Measurements from ENCODE around the gene BCAN.
A peak's percentile ranks its signal among the peaks of the same experiment; 100 is the strongest.

Gene BCAN

GRCh38 chr1:156667610-156667967 is 25.7 kb downstream of the BCAN start:
- H3K36me3 ChIP-seq, result peaks cover 10% of the 10 kb centered on the region
- no peaks in the 10 kb centered on the region for H3K27me3 ChIP-seq (ENCODE audit: insufficient read depth, low read depth, severe bottlenecking)
- H3K27ac ChIP-seq, result peak overlapping the region; percentile 97
- no peaks in the 10 kb centered on the region for H3K9me3 ChIP-seq (ENCODE audit: severe bottlenecking)
- no peak for TF ChIP-seq CTCF (IDR thresholded peaks at IDR 0.05; ENCODE audit: low read depth, low read length)
- no peak for DNase-seq
- peak overlapping the region; percentile 2 for H3K4me3 ChIP-seq (ENCODE audit: low read depth, low read length)

DNA sequence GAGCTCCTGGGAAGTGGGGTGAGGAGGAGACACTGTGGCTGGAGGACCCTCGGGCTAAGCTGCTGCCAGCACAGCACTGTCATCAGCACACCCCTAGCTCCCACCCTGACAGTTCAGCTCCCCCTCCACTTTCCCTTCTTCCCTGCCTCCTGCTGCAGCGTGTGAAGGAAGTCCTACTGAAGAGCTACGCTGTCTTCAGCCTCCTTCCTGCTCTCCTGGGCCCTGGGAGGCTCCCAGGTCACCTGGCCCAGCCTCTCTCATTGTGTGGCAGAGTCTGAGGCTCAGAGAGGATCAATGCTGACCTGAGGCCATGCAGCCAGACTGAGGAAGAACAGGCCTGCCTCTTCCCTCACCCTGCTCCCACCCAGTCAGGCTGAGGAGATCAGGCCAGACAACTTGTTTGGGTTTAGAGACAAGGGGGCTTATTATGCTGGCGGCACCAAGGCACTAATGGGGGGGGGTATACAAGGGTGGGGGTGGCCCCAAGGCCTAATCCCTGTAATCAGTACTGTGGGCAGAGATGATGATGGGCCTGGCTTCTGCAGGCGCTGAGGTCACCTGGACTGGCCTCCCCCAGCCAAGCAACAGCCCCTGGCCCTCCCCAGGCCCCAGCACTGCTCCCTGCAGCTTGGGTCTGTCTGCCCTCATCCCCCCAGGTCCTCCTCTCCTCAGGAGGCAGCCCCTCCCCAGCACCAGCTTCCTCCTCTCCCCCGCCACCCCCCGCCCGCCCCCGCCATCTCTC is 26.2 kb downstream of the BCAN start:
- Histone ChIP-seq H3K27ac (peak overlapping the region; percentile 97), H3K4me3 (ENCODE audit: low read depth, low read length) (peak overlapping the region; percentile 28), H3K27me3 (ENCODE audit: insufficient read depth, low read depth, severe bottlenecking) (no peaks in the 10 kb centered on the region), H3K36me3 (peaks cover 16% of the 10 kb centered on the region), H3K9me3 (ENCODE audit: severe bottlenecking) (no peaks in the 10 kb centered on the region)
- DNase-seq, result peak; percentile 97
- no peak for TF ChIP-seq CTCF (IDR thresholded peaks at IDR 0.05; ENCODE audit: low read depth, low read length)

DNA sequence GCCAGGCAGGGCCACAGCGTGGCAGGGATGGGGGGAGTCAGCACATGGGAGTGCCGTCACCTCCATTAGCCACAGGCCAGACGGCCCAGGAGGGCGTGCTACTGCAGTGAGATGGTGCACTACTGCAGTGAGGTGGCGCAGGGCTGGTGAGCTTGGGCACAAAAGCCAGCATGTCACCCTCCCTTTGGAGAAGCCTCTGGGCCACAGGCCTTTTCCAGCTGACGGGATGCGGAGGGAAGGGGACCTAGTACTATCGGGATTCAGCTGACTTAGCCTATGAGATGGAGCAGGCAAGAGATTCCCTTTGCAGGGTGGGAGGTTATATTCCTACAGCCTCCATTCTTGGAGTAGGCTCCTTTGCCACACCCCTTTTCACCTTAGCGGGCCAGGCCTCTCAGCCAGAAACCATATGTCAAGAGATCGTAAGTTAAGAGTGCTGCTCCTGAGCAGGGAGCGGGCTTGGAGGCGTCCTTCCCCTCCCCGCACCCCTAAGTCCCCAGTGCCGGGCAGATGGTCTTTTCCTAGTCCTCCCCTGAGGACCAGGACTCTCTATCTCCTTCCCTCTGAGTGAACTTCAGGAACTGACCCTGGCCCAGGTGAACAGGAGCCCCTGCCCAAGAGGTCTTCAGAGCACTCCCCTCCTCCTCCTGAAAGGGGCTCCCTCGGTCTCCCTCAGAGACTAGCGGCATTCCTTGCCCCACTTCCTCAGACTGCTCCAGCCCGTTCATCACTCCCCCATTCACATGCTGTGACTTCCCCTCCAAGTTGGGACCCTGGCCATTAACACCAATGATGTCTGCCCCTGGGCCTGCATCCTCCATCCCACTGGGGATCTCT is 27.1 kb downstream of the BCAN start:
- peak overlapping the region; percentile 28 for H3K4me3 ChIP-seq (ENCODE audit: low read depth, low read length)
- H3K9me3 ChIP-seq (ENCODE audit: severe bottlenecking), result no peaks in the 10 kb centered on the region
- H3K27ac ChIP-seq, result peak overlapping the region; percentile 97
- DNase-seq, result peak; percentile 97
- no peaks in the 10 kb centered on the region for H3K27me3 ChIP-seq (ENCODE audit: insufficient read depth, low read depth, severe bottlenecking)
- peaks cover 18% of the 10 kb centered on the region for H3K36me3 ChIP-seq
- TF ChIP-seq CTCF (IDR thresholded peaks at IDR 0.05; ENCODE audit: low read depth, low read length), result peak; percentile 36; the same call in 1 of the 2 replicates

- no peak for TF ChIP-seq CTCF (IDR thresholded peaks at IDR 0.05; ENCODE audit: low read depth, low read length)
- Histone ChIP-seq H3K9me3 (ENCODE audit: severe bottlenecking) (no peaks in the 10 kb centered on the region), H3K27me3 (ENCODE audit: insufficient read depth, low read depth, severe bottlenecking) (no peaks in the 10 kb centered on the region)
Observed at GRCh38 chr1:156669794-156670193, 27.9 kb downstream of the BCAN start.

DNA sequence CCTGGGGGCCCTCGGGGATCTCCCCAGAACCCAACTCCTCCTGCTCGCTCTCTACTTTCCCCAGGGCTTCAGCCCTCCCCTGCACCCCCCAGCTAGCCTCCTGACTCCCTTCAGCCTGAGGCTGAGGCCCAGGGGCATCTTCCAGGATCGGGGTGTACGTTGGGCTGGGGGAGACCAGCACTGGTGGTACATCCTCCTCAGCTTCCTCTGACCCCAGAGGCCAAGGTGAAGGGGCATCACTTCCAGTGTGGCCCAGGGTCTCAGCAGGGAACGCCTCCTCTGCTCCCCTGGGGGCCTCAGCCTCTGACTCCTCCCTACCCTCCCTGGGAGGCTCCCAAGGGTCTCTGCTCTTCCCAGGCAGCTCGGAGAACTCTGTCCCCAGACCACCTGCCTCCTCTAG is 28.4 kb downstream of the BCAN start:
- DNase-seq, result no peak
- no peaks in the 10 kb centered on the region for H3K27me3 ChIP-seq (ENCODE audit: insufficient read depth, low read depth, severe bottlenecking)
- no peaks in the 10 kb centered on the region for H3K9me3 ChIP-seq (ENCODE audit: severe bottlenecking)
- no peak for TF ChIP-seq CTCF (IDR thresholded peaks at IDR 0.05; ENCODE audit: low read depth, low read length)
- no peak overlapping the region for H3K4me3 ChIP-seq (ENCODE audit: low read depth, low read length)
- H3K27ac ChIP-seq, result peak overlapping the region; percentile 97
- peaks cover 21% of the 10 kb centered on the region for H3K36me3 ChIP-seq

More at GRCh38 chr1:156669794-156670193, 27.9 kb downstream of the BCAN start:
- peaks cover 21% of the 10 kb centered on the region for H3K36me3 ChIP-seq
- H3K4me3 ChIP-seq (ENCODE audit: low read depth, low read length), result peak overlapping the region; percentile 28; the same call in 1 of the 2 replicates
- no peak for DNase-seq
- H3K27ac ChIP-seq, result peak overlapping the region; percentile 97
